Keratinocyte (primary cell): Measurements from ENCODE around the gene PWWP2B.

Source experiments
- CTCF ChIP-seq, 3 experiments: IDR thresholded peaks in 1 of 3; conservative IDR thresholded peaks in 1 of 3; optimal IDR thresholded peaks in 1 of 3; 2 replicates in 2 of 3; 3 replicates in 1 of 3; pipeline versions ENCODE3 to v1.5.1; 2011; ENCODE audit warnings: low read length in 3 of 3, mild to moderate bottlenecking in 3 of 3, moderate library complexity in 2 of 3, control low read depth in 1 of 3, inconsistent platforms in 1 of 3; ENCODE audit not compliant: insufficient read depth in 2 of 3; ENCODE audit errors: extremely low read depth in 1 of 3
- EZH2 ChIP-seq: IDR thresholded peaks from one replicate; pipeline ENCODE4 v1.6.1; 2012; ENCODE audit warnings: inconsistent platforms, mild to moderate bottlenecking, low read length, moderate library complexity

- TF ChIP-seq CTCF (optimal IDR thresholded peaks at IDR 0.05 in 1 of 3, IDR thresholded peaks at IDR 0.05 in 1 of 3, conservative IDR thresholded peaks at IDR 0.05 in 1 of 3; ENCODE audit: extremely low read depth in 1 of 3, insufficient read depth in 2 of 3, low read length in 3 of 3) = no peak
- TF ChIP-seq EZH2 = no peak
These were observed 48.7 kb downstream of the PWWP2B start for GRCh38 chr10:132445516-132446194.
